ENCODE data around the gene HS6ST1. TPM values are rescaled to one million over a fixed set of nuclear protein-coding genes. Genes with fewer than 3 reads are reported as not detected.

The HS6ST1 gene
- total and polyA plus RNA-seq, 2 donors (not counting 3 experiments of a cell fraction or from before 2014, with no cell fraction given): 12.8 to 19.4 TPM

DNA sequence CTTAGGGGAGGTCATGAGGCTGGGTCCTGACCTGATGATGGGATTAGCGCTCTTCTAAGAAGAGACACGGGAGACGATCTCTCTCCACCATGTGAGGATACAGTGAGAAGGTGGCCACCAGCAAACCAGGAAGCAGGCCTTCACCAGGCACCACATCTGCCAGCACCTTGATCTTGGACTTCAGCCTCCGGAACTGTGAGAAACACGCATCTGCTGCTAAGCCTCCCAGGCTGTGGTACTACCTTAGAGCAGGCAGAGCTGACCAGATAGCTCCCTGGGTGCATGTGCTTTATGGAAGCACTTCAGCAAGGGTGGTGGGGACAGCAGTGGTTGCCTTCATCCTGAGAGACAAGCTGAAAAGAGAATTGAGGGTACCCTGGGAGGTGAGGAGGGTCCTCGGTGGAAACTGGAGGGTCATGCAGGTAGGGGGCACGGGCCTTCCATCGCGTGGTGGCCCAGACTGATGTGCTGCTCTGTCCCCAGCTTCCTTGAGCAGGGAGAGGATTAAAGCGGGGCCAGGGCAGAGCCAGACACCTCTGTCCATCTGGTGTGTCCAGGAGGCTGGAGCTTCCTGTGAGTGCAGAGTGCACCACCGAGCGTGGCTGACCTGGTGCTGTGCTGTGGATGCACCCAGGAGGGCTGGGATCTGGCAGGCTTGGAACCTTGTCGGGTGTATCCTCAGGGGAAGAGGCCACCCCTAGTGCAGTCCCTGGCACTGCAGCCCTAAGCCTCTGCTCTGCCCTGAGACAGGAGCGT, 42.9 kb upstream of the HS6ST1 start:
- H2AFZ ChIP-seq (ENCODE audit: low read depth, low read length): no peak overlapping the region
- H3K4me2 ChIP-seq (ENCODE audit: insufficient read depth, low read length): no peak overlapping the region
- no peak overlapping the region for H3K27ac ChIP-seq (ENCODE audit: insufficient read depth, low read depth, low read length)
- CTCF ChIA-PET: no interaction called here
- no peaks in the 10 kb centered on the region for H3K9me3 ChIP-seq (replicated peaks; ENCODE audit: control insufficient read depth, insufficient read depth, low read length)
- no peaks in the 10 kb centered on the region for H4K20me1 ChIP-seq (replicated peaks; ENCODE audit: control insufficient read depth, extremely low read depth, insufficient read depth, low read length)
- peaks cover 6% of the 10 kb centered on the region for H3K4me1 ChIP-seq (ENCODE audit: control insufficient read depth, extremely low read depth, insufficient read depth, low read length)
- BruUV-seq (replicated peaks): no TSS peak
- no peaks in the 10 kb centered on the region for H3K9me1 ChIP-seq (replicated peaks; ENCODE audit: control insufficient read depth, extremely low read depth, insufficient read depth, low read length)
- intact Hi-C loops (cut with micrococcal nuclease): no loop called here
- H3K79me2 ChIP-seq (ENCODE audit: control insufficient read depth, insufficient read depth, low read length): no peaks in the 10 kb centered on the region
- H3K9ac ChIP-seq (replicated peaks; ENCODE audit: extremely low read depth, insufficient read depth, low read length): no peak overlapping the region
- no peaks in the 10 kb centered on the region for H3K27me3 ChIP-seq (ENCODE audit: control insufficient read depth in 2 of 2, insufficient read depth in 2 of 2, low read length in 2 of 2)
- H3K36me3 ChIP-seq (ENCODE audit: control insufficient read depth in 2 of 2, extremely low read depth in 1 of 2, insufficient read depth in 2 of 2, low read length in 2 of 2): no peaks in the 10 kb centered on the region
- no peak for FAIRE-seq
- DNase-seq (ENCODE audit: low read depth, low spot score): no peak
- no peak overlapping the region for H3K4me3 ChIP-seq (replicated peaks in 1 of 3; ENCODE audit: insufficient read depth in 1 of 3, low read depth in 1 of 3, low read length in 3 of 3)
- no peak for TF ChIP-seq JUN (IDR thresholded peaks at IDR 0.05; ENCODE audit: borderline replicate concordance, insufficient read depth, insufficient read length, low read depth)
- no peak for TF ChIP-seq POLR2AphosphoS5 (IDR thresholded peaks at IDR 0.05; ENCODE audit: insufficient read depth, low read depth, low read length)
- TF ChIP-seq, protein P1, sequence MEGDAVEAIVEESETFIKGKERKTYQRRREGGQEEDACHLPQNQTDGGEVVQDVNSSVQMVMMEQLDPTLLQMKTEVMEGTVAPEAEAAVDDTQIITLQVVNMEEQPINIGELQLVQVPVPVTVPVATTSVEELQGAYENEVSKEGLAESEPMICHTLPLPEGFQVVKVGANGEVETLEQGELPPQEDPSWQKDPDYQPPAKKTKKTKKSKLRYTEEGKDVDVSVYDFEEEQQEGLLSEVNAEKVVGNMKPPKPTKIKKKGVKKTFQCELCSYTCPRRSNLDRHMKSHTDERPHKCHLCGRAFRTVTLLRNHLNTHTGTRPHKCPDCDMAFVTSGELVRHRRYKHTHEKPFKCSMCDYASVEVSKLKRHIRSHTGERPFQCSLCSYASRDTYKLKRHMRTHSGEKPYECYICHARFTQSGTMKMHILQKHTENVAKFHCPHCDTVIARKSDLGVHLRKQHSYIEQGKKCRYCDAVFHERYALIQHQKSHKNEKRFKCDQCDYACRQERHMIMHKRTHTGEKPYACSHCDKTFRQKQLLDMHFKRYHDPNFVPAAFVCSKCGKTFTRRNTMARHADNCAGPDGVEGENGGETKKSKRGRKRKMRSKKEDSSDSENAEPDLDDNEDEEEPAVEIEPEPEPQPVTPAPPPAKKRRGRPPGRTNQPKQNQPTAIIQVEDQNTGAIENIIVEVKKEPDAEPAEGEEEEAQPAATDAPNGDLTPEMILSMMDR (IDR thresholded peaks at IDR 0.05; ENCODE audit: extremely low read depth in 1 of 2, insufficient read depth in 1 of 2, low read depth in 1 of 2, low read length in 2 of 2): no peak
- TF ChIP-seq FOS (IDR thresholded peaks at IDR 0.05; ENCODE audit: borderline replicate concordance, insufficient read depth, low read length): no peak
- TF ChIP-seq EZH2 (IDR thresholded peaks at IDR 0.05; ENCODE audit: borderline replicate concordance, low read depth, low read length, severe bottlenecking): no peak
- TF ChIP-seq, protein P2, sequence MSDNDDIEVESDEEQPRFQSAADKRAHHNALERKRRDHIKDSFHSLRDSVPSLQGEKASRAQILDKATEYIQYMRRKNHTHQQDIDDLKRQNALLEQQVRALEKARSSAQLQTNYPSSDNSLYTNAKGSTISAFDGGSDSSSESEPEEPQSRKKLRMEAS (IDR thresholded peaks at IDR 0.05; ENCODE audit: insufficient read depth, insufficient read length): no peak
- TF ChIP-seq POLR2A (IDR thresholded peaks at IDR 0.05; ENCODE audit: low read depth, low read length): no peak
- no peak for TF ChIP-seq GATA2 (IDR thresholded peaks at IDR 0.05; ENCODE audit: insufficient read depth, insufficient read length, low read depth, low read length)
- dilution Hi-C loops (cut with MboI; ENCODE audit: extremely low pct_ligation_motif_present, low sequenced_read_pairs): no loop called here
- POLR2A ChIA-PET: no interaction called here
